Lung (tissue), 12 donors: ENCODE results near the gene SKP1. TPM values are rescaled to one million over a fixed set of nuclear protein-coding genes. Genes with fewer than 3 reads are reported as not detected.

Experiments
- ATAC-seq: fragments of 200-7000 bp; cut with Tn5 transposase; one replicate; pipeline ENCODE4 v1.9.1; 2020; ENCODE audit warnings: moderate number of reproducible peaks; ENCODE audit not compliant: insufficient read depth, low FRiP score
- DNase-seq, 3 donors: peaks; one replicate each; pipeline ENCODE4 v3.0.0-alpha.2; 2013 to 2017
- H3K27ac ChIP-seq, 2 donors: one replicate each; pipeline ENCODE4 v1.5.1; 2013; ENCODE audit warnings: mild to moderate bottlenecking in 2 of 2, moderate library complexity in 2 of 2, control low read depth in 1 of 2, inconsistent platforms in 1 of 2, low read depth in 1 of 2, low read length in 1 of 2
- H3K27me3 ChIP-seq, 3 donors: one replicate each; pipeline ENCODE4 v1.5.1; 2013; ENCODE audit warnings: low read length in 2 of 3; ENCODE audit not compliant: control insufficient read depth in 3 of 3, insufficient read depth in 3 of 3
- H3K36me3 ChIP-seq, 4 donors: one replicate each; pipeline ENCODE4 v1.5.1; 2013; ENCODE audit warnings: low read length in 4 of 4, mild to moderate bottlenecking in 1 of 4, moderate library complexity in 1 of 4; ENCODE audit not compliant: control insufficient read depth in 4 of 4, insufficient read depth in 4 of 4
- H3K4me1 ChIP-seq, 5 donors: one replicate each; pipeline ENCODE4 v1.5.1; 2013; ENCODE audit warnings: low read length in 5 of 5, mild to moderate bottlenecking in 2 of 5, moderate library complexity in 1 of 5; ENCODE audit not compliant: control insufficient read depth in 5 of 5, insufficient read depth in 5 of 5
- H3K4me3 ChIP-seq: one replicate; pipeline ENCODE4 v1.5.1; 2013; ENCODE audit warnings: mild to moderate bottlenecking, control low read depth, moderate library complexity
- H3K9ac ChIP-seq, 2 donors: one replicate each; pipeline ENCODE4 v1.5.1; 2013; ENCODE audit warnings: low read length in 2 of 2, control low read depth in 1 of 2; ENCODE audit not compliant: insufficient read depth in 1 of 2
- H3K9me3 ChIP-seq, 4 donors: one replicate each; pipeline ENCODE4 v1.5.1; 2013; ENCODE audit warnings: low read length in 3 of 4, mild to moderate bottlenecking in 1 of 4, moderate library complexity in 1 of 4; ENCODE audit not compliant: control insufficient read depth in 4 of 4, insufficient read depth in 3 of 4
- WGBS, 2 donors: extraction: QIAGEN DNeasy Blood & Tissue Kit; methylation state at CpG; one replicate each; pipeline ENCODE4 v1.1.7; 2013; 5-methylcytosine and 5-hydroxymethylcytosine counted together
- polyA plus RNA-seq, 2 donors: library from polyadenylated mRNA; stranded (reverse); fragments of 200-250 nt; gene quantifications; one replicate each; pipeline ENCODE4 v1.2.1, GENCODE V29; 2013
- total RNA-seq, 2 donors: library from RNA; depleted of rRNA in 1 of 2; stranded (reverse); fragments of >200 nt in 1 of 2; gene quantifications; one replicate each; pipeline ENCODE4 v1.2.1, GENCODE V29; 2014 to 2021
- TF ChIP-seq, protein P1 (sequence below): IDR thresholded peaks from 2 replicates; pipeline ENCODE4 v1.5.1; 2012; ENCODE audit warnings: mild to moderate bottlenecking; ENCODE audit errors: control extremely low read depth, extremely low read depth
- donor health status: control.
- donor health status: control.
- donor health status: Bipolar disorder and iron deficiency.
- donor health status: healthy.
- donor health status: DM: yes; HTN: yes; CAD: no.

Gene SKP1
- total and polyA plus RNA-seq, 4 donors, result 149 to 551 (median 283) TPM

DNA sequence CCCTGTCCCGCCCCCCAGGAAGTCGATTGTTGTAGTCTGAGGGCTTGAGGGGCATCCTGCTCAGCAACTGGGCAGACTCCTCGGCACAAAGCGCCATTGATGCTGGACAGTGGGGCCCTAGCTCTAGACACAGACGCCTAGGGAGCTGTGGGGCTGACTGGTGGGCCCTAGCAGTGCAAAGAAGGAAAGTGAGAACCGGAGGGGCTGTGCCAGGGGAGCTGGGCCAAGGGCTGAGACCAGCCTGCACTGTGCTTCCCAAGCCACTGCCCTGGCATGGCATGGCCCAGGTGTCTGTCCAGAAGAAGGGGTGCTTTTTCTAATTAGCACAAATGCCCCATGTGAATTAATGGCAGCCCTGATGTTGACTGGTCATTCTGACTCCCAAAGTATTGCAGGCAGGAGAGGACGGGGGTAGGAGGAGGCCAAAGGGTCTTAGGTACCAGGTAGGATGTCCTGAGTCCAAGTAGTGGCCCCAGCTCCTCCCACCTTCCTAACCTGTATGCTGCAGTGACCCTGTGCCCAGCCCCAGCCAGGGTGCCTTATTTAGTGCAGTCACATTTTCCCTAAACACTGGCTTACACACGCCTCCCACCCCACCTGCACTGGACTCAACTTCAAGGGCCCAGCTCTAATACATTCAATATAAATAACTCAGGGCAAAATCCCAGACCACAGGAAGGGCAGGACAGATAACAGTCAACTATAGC, 46.4 kb downstream of the SKP1 start:
- DNase-seq (no peak), ATAC-seq (no peak)
- no peaks in the 10 kb centered on the region for H3K9me3 ChIP-seq
- H3K4me1 ChIP-seq, result peaks cover 4 to 40% (median 8%) of the 10 kb centered on the region in 5 donors
- no peaks in the 10 kb centered on the region for H3K27me3 ChIP-seq
- TF ChIP-seq, protein P1, sequence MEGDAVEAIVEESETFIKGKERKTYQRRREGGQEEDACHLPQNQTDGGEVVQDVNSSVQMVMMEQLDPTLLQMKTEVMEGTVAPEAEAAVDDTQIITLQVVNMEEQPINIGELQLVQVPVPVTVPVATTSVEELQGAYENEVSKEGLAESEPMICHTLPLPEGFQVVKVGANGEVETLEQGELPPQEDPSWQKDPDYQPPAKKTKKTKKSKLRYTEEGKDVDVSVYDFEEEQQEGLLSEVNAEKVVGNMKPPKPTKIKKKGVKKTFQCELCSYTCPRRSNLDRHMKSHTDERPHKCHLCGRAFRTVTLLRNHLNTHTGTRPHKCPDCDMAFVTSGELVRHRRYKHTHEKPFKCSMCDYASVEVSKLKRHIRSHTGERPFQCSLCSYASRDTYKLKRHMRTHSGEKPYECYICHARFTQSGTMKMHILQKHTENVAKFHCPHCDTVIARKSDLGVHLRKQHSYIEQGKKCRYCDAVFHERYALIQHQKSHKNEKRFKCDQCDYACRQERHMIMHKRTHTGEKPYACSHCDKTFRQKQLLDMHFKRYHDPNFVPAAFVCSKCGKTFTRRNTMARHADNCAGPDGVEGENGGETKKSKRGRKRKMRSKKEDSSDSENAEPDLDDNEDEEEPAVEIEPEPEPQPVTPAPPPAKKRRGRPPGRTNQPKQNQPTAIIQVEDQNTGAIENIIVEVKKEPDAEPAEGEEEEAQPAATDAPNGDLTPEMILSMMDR, result no peak
- 76 to 84% methylated on average over 8 of the region's 8 CpGs for WGBS, 2 donors
- H3K36me3 ChIP-seq, result peaks cover 0 to 30% (median 9%) of the 10 kb centered on the region in 4 donors
- H3K4me3 ChIP-seq, result no peak overlapping the region
- no peak overlapping the region for H3K9ac ChIP-seq
- peak overlapping the region in 1 of 2 donors; percentile 50 for H3K27ac ChIP-seq

DNA sequence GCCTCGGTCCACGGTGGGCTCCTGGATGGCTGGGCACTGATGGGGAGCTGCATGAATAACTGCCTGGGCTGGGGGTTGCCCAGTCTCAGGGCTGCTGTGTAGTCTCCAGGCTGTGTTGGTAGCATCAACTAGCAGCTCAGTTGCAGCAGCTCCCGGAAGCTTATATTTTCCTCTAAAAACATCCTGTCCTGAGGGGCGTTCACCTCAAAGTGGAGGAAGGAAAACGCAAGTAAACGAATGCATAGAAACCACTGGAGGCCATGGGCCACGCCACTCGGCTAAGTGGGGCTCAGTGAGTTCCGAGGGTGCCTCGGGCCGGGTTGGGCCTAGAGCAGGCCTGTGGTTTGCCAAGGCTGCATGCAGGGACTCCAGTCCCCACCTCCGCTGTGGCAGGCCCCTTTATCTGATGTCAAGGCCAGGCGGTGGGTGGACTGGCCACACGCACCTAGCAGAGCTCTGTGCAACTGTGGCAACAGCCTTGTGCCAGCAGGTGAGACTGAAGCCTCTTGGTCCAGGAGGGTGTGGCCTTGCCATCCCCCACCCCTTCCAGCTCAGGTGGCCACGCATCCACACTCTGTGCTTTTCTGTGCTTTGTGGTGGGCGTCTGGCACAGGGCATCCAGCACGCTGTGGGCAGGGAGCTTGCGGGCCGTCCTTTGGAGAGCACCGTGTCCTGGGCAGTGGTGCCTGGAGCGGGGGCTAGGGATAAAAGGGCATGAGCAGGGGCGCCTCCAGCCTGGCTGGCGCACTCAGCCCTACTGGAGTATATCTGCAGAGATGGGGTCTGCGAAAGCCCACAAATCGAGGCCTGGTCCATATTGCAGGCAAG, 47.1 kb downstream of the SKP1 start:
- H3K27me3 ChIP-seq, result no peaks in the 10 kb centered on the region
- ATAC-seq, result no peak
- H3K4me3 ChIP-seq, result no peak overlapping the region
- H3K9ac ChIP-seq, result no peak overlapping the region
- no peaks in the 10 kb centered on the region for H3K9me3 ChIP-seq
- no peak for DNase-seq
- TF ChIP-seq, protein P1, result no peak
- peaks cover 0 to 28% (median 9%) of the 10 kb centered on the region in 4 donors for H3K36me3 ChIP-seq
- H3K27ac ChIP-seq, result peak overlapping the region in 1 of 2 donors; percentile 50
- peaks cover 4 to 47% (median 15%) of the 10 kb centered on the region in 5 donors for H3K4me1 ChIP-seq
- WGBS, 2 donors, result 80% methylated on average over 24 to 25 of the region's 25 CpGs

DNA sequence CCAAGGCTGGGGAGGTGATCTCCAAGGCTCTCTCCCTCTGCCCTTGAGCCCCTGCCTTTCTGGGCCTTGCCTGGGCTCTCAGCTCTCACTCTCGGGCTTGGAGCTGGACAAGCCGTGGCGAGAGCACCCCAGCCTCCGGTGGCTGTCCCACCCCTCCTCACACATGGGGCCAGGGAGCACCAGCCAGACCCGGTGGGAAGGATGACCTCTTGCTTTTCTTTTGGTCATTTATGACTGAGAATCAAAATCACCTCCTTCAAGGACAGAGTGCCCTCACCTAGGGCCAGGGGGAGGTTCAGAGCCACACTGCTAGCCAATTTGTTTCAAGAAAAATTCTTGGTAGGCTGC, 48.1 kb downstream of the SKP1 start:
- ATAC-seq (no peak), DNase-seq (no peak)
- no peak overlapping the region for H3K9ac ChIP-seq
- peaks cover 4 to 48% (median 20%) of the 10 kb centered on the region in 5 donors for H3K4me1 ChIP-seq
- H3K27ac ChIP-seq, result peak overlapping the region in 1 of 2 donors; percentile 46
- no peak overlapping the region for H3K4me3 ChIP-seq
- no peaks in the 10 kb centered on the region for H3K27me3 ChIP-seq
- H3K36me3 ChIP-seq, result peaks cover 0 to 18% (median 7%) of the 10 kb centered on the region in 4 donors
- WGBS, 2 donors, result 77 to 78% methylated on average over 5 of the region's 5 CpGs
- TF ChIP-seq, protein P1, result no peak
- H3K9me3 ChIP-seq, result no peaks in the 10 kb centered on the region
